ENCODE measurements around the gene TRIM68.

The TRIM68 gene

DNA sequence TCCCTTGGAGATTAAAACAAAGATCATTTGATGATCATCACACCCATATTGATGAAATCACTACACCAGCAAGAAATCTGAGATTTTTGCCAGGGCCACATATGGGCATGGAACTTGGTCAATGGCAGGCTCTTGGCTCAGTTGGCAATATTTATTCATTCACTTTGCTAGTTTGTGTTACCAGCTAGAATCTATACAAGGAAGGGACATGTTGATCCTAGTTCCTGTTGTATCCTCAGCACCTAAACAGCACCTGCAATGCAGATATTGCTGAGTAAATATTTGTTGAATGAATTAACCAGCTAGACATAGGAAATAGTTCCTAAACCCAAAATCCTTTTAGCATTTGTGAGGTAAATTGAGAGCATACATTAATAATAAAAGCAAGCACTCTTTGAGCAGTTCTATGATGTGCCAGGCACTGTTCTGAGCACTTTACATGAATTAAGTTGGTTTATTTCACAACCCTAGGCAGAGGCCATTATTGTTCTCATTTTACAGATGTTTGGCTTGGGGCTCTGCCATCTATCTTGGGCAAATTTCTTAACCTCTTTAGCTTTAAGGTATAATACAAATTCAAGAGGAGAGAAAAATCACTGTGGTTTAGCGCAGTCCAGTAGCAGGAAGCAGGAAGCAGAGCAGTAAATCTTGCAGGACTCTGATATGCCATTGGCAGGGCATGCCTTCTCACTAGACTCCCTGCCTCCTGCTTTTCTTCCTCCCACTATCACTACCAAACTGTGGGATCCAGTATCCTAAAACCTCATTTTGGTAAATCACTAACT, 1.6 kb downstream of the TRIM68 start:
- no peak for DNase-seq (ENCODE audit: low read depth in 2 of 2)

DNA sequence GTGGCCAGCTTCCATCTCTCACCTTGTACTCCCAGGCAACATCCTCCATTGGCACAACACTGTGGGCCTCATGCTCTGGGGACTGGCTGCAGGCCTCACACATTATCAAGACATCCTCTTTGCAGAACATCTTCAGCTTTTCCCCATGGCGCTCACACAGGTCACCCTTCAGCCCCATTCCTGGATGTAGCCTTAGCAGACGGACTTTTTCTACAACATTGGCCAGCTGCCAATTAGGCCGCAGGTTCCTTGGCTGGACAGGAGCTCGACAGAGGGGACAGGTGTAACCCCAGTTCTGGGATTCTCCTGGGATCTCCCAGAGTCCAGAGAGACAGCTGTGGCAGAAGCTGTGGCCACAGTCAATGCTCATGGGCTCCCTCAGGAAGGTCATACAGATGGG, 3.0 kb downstream of the TRIM68 start:
- DNase-seq (ENCODE audit: low read depth in 2 of 2): no peak

DNA sequence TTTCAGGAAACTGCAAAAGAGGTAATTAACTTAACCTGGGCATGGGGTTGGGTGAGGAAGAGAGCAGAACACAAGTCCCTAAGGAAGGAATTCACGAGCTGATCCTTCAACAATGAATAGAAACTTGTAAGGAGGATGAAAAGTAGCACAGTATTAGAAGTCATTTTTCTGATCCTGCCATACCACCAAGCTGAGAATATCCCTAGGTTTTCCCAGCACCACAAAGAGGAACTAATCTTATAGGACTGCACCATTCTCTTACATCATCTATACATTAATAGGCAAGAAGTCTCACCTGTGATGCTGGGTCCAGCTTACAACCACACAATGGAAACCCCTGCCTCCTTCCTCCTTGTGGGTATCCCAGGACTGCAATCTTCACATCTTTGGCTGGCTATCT, 14.3 kb downstream of the TRIM68 start, which contains the start of gene OR52I1:
Gene OR52I1 (plus strand): TSS at position 301 of the 400 bp plus-strand sequence. CDS start 0 bp downstream, at position 301.
- no peak for DNase-seq (ENCODE audit: low read depth in 2 of 2)

DNA sequence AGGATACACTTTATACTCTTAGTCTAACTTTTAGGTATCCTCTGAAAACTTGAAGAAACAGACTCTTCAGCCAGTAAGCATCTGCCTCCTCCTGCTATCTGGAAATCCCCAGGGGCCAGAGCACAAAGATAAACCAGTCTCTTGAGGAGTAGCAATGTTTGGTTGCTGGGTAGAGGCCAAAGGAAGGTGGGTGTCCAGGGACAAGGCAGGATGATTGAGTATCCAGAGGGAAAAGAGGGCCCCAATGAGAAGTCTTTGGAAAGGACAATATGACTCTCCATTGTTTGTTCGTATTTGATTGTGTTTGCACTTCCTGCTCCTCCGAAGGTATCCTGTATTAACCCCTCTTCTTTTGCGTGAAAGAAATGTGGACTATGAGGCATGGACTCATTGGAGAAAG, 19.0 kb downstream of the TRIM68 start:
- DNase-seq (ENCODE audit: low read depth in 2 of 2): no peak

DNA sequence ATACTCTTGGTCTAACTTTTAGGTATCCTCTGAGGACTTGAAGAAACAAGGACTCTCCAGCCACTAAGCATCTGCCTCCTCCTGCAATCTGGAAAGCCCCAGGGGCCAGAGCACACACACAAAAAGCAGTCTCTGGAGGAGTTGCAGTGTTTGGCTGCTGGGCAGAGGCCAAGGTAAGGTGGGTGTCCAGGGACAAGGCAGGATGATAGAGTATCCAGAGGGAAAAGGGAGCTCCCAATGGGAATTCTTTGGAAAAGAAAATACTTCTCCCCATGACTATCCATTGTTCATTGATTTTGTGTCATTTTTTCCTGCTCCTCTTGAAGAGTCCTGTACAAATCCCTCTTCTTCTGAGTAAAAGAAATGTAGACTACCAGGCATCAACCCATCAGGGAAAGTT, 26.6 kb downstream of the TRIM68 start, which contains the start of gene OR52I2:
Gene OR52I2 (plus strand): TSS at position 301 of the 400 bp plus-strand sequence.
- DNase-seq (ENCODE audit: low read depth in 2 of 2): no peak

DNA sequence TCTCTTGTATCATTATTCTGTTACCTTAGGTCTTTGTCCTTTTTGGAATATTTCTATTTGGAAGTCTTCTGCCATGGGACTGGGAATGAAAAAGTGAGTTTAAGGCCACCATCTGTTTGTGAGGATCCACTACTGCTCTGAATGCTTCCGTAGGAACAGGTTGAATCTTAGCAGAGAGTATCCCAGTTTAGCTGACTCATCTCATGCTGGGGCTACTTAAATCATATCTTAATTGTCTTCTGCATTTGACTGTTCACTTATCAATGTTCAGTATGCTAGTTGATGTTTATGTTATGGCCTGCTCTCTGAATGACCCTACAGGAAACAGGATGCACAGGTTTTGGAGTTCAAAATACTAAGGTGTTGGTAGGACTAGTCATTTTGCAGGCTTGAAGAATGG, 27.9 kb downstream of the TRIM68 start:
- no peak for DNase-seq (ENCODE audit: low read depth in 2 of 2)

DNA sequence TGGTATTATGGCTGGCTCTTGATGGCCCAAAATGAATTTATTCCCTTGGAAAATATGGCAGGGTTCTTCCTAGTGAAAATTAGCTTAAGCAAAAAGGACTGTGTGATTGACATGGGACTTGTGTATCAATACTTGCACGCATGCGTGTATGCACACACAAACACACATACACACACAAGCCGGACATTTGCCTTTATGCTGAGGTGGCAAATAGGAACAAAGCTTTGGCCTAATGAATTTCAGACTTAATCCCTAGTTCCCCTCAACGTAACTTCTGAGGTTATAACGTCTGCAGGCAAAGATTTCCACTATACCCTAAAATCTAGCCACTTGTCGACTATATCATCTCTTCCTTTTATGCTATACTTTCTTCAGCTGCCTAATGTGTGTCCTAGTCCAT, 29.4 kb downstream of the TRIM68 start:
- DNase-seq (ENCODE audit: low read depth in 2 of 2): no peak

DNA sequence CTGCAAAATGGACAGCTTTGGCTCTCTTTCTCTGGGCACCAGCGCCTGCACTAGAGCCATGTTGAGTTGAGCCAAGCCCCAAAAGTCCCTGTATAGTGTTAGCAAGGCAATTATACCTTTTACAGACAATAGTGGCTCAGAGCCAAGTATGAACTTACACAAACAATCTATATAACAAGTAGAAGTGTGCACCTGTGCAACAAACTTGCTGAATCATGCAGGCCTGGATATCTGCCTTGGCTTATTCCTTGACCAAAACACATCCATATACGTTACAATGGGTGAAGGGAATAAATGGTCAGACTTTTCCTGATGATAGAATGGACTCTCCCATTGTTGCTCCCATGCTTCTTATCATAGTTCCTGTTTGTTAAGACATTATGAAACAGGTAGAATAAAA, 30.3 kb downstream of the TRIM68 start:
- DNase-seq (ENCODE audit: low read depth in 2 of 2): no peak

DNA sequence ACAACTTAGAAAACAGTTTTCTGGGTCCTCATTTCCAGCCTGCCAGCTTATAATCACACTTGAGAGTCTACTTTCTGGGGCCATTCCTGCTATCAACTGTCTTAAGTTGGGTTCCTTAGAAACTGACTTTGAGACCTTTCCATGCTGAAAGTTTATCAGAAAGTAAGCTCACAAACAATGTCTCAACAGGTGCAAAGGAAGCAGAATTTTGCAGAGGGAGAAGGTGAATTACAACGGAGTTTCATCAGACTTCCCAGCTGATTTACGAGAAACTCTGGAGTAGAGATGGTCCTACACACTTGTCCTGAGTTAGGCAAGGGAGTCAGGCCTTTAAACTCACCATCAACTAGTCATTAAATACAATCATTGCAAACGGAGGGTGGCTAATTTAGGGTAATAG, 31.2 kb downstream of the TRIM68 start:
- DNase-seq (ENCODE audit: low read depth in 2 of 2): no peak

DNA sequence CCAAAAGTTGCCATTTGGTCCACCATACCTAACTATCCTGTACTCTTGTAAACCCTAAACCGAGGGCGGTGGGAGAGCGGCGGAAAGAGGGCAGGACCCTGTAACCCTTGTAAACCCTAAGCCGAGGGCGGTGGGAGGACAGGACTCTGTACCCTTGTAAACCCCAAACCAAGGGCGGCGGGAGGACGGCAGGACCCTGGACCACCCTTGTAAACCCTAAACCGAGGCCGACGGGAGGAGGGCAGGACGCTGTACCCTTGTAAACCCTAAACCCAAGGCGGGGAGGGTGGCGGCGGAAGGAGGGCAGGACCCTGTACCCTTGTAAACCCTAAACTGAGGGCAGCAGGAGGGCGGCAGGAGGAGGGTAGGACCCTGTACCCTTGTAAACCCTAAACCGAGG, 39.0 kb downstream of the TRIM68 start:
- no peak for DNase-seq (ENCODE audit: low read depth in 2 of 2)

DNA sequence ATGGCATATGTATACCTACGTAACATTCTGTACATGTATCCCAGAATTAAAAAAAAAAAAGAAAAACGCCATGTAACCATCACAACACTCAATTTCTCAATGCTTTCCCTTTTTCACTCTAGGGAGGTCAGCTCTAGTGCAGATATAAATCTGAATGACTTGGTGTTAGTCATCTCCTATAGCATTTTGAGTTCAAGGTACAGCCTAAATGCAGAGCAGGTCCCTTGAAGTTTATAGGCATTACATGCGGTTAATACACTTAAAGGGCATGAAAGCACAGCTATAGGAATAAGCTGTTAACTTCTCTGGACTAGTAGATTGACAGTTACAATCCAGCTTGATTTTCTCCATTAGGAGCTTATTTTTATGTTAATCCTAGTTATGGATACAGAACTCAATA, 42.7 kb downstream of the TRIM68 start:
- DNase-seq (ENCODE audit: low read depth in 2 of 2): no peak

DNA sequence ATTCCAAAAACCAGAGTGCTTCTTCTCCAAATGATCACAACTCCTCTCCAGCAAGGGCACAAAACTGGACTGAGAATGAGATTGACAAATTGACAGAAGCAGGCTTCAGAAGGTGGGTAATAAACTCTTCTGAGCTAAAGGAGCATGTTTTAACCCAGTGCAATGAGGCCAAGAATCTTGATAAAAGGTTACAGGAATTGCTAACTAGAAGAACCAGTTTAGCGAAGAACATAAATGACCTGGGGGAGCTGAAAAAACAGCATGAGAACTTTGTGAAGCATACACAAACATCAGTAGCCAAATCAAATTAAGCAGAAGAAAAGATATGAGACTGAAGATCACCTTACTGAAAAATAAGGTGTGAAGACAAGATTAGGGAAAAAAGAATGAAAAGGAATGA, 47.6 kb downstream of the TRIM68 start:
- no peak for DNase-seq (ENCODE audit: low read depth in 2 of 2)

DNA sequence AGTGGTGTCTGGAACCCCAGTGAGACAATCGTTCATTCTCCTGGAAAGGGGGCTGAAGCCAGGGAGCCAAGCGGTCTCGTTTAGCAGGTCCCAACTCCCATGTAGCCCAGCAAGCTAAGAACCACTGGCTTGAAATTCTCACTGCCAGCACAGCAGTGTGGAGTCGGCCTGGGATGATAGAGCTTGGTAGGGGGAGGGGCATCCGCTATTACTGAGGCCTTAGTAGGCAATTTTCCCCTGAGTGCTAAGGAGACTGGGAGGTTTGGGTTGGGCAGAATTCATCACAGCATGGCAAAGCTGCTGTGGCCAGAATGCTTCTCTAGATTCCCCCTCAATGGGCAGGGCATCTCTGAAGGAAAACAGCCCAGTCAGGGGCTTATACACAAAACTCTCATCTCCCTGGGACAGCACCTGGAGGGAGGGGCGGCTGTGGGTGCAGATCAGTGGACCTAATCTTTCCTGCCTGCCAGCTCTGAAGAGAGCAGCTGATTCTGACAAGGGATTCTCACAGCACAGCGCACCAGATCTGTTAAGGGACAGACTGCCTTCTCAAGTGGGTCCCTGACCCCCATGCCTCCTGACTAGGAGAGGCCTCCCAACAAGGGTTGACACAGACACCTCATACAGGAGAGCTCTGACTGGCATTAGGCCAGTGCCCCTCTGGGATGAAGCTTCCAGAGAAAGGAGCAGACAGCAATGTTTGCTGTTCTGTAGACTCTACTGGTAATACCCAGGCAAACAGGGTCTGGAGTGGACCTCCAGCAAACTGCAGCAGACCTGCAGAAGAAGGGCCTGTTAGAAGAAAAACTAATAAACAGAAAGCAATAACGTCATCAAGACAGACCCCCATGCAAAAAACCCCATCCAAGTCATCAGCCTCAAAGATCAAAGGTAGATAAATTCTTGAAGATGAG, 48.2 kb downstream of the TRIM68 start:
- DNase-seq (ENCODE audit: low read depth in 2 of 2): no peak

DNA sequence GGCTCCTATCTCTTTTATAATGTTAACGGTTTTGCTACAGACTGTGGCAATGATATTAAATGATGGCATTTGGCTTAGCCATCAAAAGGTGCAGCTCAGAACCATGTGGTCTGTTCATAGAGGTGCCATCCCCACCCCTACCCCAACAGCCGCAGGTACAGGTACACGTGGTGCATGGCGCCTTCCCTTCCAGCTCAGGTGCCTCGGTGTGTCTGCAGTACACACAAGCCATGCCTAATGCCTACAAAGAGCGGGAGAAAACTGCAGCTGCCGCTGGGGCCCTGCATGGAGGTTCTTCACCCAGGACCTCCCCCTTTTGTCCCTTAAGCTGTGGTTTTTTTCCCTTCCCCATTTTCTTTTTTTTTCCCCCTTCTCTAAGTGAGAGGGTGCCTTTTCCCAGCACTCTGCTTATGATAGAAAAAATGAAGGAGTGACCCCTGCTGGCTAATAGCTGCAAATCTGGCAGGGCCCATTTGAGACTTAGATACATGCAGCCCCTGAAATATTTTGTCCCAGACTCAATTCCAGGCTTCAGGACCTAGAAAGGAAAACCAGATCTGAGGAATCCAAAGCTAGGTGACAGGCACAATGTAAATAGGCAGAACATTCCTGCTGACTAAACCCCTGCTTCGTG, 56.6 kb downstream of the TRIM68 start:
- DNase-seq (ENCODE audit: low read depth in 2 of 2): no peak
